HG02852 (cell line): ENCODE data around the gene DNAJC4.

Experiments used
- ATAC-seq: cut with Tn5 transposase; IDR thresholded peaks from one replicate; pipeline ENCODE4 v1.9.1; 2021; ENCODE audit warnings: mild to moderate bottlenecking, moderate library complexity; ENCODE audit not compliant: unreplicated experiment

DNAJC4 gene

DNA sequence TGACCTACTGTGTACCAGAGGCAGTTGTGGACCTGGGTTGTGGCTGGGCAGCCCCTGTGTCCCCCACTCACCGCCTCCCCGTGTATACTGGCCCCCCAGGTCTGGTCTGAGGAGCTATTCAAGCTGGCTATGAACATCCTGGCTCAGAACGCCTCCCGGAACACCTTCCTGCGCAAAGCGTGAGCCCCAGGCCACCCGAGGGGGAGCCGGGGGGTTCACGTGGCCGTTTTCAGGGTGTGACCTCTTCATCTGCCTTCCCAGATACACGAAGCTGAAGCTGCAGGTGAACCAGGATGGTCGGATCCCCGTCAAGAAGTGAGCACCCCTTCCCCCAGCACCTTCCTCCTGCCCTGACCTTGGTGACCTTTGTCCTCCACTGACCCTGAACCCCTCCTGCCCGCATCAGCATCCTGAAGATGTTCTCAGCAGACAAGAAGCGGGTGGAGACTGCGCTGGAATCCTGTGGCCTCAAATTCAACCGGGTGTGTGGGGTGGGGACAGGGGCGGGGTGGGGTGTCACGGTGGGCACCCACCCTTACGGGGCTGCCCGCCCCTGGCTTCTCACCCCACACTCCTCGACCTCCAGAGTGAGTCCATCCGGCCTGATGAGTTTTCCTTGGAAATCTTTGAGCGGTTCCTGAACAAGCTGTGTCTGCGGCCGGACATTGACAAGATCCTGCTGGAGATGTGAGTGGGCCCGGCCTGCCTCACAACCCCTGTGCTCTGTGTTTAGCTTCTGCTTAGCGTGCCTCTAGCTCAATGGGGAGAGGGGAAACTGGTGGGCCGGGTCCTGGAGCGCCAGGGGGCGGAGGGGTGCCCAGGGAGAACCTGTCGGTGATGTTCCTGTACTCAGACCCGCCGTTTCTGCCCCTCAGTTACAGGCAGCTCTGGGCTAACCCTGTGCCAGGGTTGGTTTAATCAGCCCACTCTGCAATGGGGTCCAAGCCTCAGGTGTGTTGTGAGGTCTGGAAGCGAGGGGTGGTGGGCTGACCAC lies 25.1 kb downstream of the DNAJC4 start:
- no peak for ATAC-seq

DNA sequence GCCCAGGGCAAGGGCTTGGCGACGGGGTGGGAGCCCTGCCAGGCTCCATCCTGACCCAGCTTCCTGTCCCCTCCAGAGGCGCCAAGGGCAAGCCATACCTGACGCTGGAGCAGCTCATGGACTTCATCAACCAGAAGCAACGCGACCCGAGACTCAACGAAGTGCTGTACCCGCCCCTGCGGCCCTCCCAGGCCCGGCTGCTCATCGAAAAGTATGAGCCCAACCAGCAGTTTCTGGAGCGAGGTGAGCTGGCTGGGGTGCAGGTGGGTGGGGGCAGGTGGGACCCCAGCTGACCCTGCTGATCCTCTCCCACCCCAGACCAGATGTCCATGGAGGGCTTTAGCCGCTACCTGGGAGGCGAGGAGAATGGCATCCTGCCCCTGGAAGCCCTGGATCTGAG lies 26.0 kb downstream of the DNAJC4 start:
- no peak for ATAC-seq

DNA sequence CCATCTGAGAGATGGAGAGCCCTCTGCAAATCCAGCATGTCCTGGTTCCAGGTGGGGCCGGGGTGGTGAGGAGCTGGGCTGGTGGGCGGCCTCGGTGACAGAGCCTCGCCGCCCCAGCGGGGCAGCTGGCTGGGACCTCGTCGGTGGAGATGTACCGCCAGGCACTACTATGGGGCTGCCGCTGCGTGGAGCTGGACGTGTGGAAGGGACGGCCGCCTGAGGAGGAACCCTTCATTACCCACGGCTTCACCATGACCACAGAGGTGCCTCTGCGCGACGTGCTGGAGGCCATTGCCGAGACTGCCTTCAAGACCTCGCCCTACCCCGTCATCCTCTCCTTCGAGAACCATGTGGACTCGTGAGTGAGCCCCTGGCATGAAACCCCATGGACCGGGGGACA lies 28.0 kb downstream of the DNAJC4 start:
- no peak for ATAC-seq

DNA sequence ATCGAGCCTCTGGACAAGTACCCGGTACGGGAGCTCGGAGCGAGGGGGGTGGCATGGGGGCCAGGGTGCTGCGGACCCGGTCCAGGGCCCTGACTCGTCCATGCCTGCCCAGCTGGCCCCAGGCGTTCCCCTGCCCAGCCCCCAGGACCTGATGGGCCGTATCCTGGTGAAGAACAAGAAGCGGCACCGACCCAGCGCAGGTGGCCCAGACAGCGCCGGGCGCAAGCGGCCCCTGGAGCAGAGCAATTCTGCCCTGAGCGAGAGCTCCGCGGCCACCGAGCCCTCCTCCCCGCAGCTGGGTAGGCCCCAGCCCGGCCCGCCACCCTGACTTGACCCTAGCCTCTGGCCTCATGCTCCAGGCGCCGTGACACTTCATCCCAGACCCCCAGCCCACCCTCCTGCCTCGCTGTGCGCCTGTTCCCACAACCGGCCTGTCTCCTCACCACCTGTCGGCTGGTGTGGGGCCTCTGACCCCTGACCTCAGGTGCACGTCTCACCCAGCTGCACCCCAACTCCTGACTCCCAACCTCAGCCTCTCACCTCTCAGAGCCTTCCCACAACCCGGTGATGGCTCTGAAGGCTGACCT lies 28.7 kb downstream of the DNAJC4 start:
- ATAC-seq: no peak

DNA sequence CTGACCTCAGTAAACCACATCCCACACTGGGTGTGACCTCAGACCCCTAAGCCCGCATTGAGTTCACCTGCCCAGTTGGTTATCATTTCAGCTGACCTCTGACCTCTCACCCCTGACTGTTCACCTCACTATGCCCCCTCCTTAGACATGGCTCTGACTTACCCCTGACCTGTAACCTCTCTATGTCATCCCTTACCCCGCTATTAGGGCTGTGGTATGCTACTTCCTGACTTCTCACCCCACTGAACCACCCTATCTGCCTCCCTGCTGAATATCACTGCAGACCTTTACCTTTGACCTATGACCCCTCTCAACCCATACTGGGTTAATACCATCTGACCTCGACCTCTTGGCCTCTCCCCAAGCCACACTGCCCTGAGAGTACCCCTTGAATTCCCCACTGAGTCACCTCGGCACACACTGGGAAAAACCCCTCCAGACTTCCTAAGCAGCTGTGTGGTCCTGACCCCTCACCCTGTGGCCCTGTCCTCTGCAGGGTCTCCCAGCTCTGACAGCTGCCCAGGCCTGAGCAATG lies 29.3 kb downstream of the DNAJC4 start:
- ATAC-seq: no peak

DNA sequence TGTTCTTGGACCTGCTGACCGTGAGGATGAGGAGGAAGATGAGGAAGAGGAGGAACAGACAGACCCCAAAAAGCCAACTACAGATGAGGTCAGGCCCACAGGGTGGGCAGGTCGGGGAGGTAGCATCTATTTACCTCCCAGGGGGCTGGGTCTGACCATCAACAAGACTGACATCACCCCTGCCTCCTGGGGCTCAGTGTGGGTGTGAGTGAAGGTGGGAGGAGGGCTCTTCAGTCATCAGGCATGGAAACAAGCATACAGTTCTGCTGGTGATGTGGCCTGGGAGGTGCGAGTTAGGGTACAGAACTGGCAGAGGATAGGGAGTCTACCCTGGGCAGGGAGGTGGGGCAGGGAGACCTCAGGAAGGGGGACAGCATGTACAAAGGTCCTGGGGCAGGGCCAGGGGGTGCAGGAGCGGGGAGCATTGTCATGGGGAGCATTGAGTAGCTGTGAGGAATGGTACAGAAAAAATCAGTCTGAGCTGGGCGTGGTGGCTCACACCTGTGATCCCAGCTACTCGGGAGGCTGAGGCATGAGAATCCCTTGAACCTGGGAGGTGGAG lies 29.9 kb downstream of the DNAJC4 start:
- ATAC-seq: no peak

DNA sequence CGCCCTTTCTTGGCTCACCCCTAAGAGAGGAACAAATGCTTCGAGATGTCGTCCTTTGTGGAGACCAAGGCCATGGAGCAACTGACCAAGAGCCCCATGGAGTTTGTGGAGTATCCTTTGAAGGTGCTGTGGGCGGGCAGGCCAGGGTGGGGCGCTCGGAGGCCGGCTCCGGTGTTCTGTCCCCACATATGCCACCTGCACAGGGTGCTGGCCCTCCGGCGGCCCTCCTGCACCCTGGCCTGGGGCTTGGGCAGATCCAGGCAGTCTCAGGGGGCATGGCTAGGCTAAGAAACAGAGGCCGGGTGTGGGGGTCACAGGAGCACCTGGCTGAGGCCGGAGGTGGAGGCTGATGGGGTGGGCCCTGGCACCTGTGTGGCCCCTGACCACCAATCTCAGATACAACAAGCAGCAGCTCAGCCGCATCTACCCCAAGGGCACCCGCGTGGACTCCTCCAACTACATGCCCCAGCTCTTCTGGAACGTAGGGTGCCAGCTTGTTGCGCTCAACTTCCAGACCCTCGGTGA lies 31.3 kb downstream of the DNAJC4 start:
- ATAC-seq: no peak

DNA sequence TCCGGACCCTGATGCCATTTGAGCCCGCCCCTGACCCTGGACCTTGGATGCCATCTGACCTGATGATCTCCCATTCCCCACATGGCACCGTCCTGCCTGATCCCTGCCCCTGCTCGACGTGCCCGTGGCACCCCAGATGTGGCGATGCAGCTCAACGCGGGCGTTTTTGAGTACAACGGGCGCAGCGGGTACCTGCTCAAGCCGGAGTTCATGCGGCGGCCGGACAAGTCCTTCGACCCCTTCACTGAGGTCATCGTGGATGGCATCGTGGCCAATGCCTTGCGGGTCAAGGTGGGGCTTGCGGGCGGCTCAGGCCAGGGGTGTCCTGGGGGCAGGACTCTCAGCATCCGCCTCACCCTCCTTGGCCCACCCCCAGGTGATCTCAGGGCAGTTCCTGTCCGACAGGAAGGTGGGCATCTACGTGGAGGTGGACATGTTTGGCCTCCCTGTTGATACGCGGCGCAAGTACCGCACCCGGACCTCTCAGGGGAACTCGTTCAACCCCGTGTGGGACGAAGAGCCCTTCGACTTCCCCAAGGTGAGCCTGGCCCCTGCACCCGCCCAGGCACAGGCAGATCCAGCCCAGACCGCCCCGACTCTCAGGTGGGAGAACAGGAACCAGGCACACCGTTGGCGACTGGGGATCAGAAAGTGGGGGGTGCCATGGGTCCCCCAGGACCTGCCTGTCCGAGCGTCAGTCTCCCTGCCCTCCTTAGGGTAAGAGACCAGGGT lies 32.1 kb downstream of the DNAJC4 start:
- no peak for ATAC-seq

DNA sequence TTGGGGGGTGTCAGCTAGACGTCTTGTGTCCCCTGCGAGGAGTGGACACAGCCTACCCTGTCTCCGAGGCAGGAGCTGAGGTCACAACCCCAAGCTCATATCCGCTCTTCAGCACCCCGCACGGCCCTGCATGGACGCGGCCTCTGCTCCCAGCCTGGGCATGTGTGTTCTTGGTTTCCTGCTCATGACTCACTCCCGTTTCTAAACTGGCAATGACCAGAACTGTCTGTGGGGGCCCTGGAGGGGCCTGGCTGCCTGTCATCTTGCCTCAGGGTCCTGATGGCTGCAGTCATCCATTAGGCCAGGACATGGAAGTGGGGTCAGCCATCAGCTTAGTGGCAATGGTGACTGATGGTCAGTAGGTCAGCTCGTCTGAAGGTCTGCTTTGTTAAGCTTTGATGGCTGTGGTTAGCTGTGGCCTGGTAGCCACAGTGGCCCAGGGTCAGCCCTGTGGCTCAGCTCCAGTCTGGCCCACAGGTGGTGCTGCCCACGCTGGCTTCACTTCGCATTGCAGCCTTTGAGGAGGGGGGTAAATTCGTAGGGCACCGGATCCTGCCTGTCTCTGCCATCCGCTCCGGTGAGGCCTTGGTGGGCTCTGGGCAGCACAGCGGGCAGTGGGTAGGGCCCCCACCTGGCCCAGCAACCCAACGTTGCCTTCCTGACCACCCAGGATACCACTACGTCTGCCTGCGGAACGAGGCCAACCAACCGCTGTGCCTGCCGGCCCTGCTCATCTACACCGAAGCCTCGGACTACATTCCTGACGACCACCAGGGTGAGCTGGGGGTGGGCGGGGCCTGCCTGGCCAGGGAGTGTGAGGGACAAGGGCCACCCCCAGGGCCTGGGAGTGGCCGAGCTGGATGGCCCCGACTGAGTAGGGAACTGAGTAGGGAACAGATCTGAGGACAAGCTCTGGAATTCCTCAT lies 32.9 kb downstream of the DNAJC4 start:
- ATAC-seq: no peak

DNA sequence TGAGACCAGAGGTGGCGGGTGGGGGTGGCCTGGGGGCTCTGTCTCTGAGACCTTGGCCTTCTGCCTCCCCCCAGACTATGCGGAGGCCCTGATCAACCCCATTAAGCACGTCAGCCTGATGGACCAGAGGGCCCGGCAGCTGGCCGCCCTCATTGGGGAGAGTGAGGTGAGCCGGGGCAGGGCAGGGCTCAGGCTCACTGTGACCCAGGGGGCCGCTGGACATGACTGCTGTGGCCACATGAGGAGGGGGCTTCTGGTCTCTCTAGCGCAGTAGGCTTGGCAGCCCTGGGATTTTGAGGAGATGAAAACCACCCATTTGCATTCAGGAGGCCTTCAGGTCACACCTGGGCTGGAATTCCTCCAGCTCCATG lies 33.6 kb downstream of the DNAJC4 start:
- no peak for ATAC-seq

DNA sequence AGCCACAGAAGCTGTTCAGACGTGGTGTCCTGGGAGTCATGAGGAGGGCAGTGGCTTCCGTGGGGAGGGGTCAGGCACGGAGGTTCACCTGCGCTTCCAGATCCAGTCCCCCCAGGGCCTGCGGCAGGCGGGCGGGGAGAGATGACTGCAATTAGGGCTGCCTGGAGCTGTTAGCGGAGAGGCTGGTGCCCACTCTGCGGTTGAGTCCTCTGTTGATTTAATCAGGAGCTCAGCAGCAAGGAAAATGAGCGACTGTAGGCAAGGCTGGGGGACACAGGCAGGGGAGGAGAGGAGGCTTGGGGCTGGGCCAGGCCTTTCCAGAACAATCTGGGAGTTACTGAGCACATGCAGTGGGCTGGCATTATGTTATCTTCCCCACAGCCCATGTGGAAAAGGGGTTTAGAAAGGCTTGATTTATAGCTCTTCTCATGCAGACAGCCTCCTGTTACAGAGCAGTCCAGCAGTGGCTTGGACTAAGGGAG lies 34.1 kb downstream of the DNAJC4 start:
- ATAC-seq: no peak

DNA sequence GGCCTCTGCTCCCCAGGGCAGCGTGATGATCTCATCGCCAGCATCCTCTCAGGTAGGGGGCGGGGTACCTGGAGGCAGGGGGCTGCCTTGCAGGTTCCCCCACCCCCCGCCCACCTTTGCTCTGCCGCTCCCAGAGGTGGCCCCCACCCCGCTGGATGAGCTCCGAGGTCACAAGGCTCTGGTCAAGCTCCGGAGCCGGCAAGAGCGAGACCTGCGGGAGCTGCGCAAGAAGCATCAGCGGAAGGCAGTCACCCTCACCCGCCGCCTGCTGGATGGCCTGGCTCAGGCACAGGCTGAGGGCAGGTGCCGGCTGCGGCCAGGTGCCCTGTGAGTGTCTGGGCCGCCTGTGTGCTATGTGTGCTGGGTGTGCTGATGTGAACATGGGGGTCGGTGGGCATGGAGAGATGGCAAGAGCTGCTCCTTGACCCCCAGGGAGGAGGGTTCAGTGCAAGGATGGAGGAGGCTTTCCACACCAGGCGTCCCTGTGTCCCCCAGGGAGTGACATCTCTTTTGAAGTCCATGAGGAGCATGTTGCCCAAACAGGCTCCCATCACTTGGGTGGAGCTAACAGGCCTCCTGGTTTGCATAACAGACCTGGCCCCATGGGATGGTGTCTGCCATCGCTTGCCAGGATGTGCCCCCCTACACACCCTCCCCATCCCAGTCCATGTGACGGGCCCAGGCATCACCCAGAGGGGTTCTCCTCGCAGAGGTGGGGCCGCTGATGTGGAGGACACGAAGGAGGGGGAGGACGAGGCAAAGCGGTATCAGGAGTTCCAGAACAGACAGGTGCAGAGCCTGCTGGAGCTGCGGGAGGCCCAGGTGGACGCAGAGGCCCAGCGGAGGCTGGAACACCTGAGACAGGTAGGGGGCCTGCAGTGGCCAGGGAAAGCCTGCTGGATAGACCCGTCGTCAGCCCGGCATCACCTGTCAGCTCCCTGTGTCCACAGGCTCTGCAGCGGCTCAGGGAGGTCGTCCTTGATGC lies 35.1 kb downstream of the DNAJC4 start:
- no peak for ATAC-seq

DNA sequence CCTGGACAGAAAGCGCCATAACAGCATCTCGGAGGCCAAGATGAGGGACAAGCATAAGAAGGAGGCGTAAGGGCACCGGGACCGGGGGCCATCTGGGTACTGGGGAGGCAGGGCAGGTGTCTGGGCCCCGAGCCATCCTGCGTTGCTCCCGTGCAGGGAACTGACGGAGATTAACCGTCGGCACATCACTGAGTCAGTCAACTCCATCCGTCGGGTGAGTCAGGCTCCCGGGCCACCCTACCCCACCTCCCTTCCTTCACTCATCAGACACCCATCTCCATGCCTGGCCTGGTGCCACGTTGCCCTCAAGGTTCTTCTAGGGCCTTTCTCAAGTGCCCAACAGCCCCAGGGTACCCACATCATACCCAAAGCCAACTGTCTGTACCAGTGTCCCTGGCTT lies 36.0 kb downstream of the DNAJC4 start:
- ATAC-seq: no peak

DNA sequence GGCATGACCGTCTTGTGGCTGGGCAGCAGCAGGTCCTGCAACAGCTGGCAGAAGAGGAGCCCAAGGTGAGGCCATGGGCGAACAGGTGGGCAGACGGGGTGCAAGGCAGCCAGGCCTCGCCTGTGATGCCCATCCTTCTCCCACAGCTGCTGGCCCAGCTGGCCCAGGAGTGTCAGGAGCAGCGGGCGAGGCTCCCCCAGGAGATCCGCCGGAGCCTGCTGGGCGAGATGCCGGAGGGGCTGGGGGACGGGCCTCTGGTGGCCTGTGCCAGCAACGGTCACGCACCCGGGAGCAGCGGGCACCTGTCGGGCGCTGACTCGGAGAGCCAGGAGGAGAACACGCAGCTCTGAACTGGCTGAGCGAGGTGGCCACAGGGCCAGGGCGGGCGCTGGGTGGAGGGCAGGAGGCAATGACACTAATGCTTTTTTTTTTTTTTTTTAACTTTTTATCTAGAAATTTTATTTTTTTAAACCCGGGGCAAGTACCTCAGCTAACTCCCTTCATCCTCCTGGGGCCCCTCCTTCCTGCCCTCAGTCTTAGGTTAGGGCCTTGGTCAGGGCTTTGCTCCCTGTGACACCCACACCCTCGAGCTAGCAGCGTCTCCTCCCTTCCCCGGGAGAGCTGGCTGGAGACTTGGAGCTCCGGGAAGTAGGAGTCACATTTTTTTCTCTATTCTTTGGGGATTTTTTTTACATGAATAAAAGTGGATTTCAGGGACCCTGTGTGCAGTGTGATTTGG lies 37.0 kb downstream of the DNAJC4 start:
- ATAC-seq: no peak

DNA sequence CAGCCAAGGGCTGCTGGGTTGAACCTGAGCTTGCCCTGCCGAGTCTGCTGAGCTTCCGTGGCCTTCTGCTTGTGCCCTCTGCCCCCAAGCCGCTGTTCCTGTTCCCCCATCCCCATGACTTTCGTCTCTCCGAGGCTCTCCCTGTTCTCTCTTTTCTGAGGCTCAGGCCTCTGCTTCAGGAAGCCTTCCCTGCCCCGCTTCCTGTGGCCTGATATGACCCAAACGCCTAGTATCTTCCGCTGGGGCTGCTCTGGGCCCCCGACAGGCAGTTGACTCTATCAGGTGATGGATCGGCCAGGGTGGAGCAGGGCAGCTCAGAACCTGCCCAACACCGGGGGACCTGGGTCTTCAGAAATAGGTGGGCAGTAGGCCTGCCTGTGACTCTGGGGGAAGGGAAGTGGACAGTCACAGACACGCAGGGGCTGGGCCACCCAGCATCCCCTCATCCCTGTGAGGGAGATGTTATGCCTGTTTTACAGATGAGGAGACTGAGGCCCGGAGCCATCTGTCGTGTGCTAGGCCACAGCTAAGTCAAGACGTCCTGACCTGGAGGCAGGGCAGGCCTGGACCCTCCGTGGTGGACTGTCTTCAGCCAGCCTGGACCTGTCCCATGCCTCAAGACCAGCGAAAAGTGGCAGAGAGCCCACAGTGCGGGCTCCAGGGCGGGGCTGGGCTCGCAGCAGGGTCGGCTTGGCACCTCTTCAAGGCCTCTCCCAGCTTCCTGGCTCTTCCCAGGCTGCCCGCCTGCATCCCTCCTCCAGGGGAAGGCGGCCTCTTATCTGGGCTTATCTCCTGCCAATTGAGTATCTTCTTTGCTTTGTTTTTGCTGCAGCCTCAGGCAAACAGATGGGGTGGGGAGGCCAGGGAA lies 37.9 kb downstream of the DNAJC4 start:
- ATAC-seq: no peak

DNA sequence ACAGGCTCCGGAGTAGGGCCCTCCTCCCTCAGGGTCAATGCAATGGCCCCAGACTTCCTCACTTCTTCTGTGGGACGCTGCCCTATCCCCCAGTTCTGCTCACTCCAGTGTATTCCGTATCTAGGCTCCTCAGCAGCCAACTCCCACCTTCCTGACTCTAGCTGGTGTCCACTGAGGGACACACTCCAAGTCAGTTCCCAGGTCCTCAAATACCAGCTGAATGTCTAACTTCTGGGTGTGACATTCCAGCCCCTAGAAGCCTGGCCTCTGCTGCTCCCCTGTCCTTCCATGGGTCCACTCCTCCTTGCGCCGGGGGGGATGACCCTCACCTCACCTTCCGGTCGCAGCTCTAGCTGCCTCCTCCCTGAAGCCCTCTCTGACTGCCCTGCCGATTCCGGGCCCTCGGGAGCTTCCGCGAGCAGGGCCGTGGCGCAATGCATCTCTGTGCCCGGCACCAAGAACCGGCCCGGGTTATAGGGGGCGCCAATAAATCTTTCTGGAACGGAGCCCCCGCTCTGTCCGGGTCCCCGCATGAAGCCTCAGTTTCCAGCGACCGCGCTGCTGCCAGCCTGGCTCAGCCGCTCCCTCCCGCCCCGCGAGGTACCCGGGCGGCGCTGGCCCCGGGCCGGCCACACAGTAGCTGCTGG lies 38.7 kb downstream of the DNAJC4 start:
- peak; percentile 8 for ATAC-seq
